ENCODE results near the gene KCNAB1. TPM values are rescaled to one million over a fixed set of nuclear protein-coding genes. Genes with fewer than 3 reads are reported as not detected.
"Not testable (repeated sequence)": the region's sequence is repeated elsewhere in the genome, so short reads cannot be mapped to it uniquely, and the experiment has no call there.

The KCNAB1 gene
- total RNA-seq, 1 experiment from 2014 or later = not detected

DNA sequence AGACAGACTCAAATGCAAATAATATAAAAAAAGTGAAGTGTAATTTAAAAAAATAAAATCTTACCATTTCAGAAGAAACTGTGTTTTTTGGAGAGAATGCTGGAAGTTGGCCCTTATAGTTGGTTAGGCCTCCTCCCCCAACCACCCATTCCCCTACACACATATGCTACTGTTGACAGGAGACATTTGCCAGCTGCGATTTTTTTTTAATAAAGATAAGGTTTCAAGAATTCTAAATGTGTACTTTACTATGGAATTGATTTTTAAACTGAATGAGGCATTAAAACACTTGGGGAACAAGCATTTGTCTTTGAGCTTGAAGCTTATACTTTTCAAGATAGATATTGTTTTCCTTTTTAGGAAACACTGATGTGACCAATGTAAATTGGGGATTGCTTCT, 438.9 kb downstream of the KCNAB1 start:
- no peaks in the 10 kb centered on the region for H3K36me3 ChIP-seq (ENCODE audit: low read depth, low read length)
- no peak overlapping the region for H3K4me2 ChIP-seq (ENCODE audit: low read length)
- DNase-seq (no peak), ATAC-seq (no peak)
- no peak overlapping the region for H3K27ac ChIP-seq (ENCODE audit: low read length)
- H3K4me3 ChIP-seq (ENCODE audit: low read length) = no peak overlapping the region
- no peaks in the 10 kb centered on the region for H3K9me3 ChIP-seq (ENCODE audit: low read length)
- peaks cover 6% of the 10 kb centered on the region for H3K79me2 ChIP-seq (ENCODE audit: low read length)
- H3K4me1 ChIP-seq (ENCODE audit: insufficient read depth, low read length) = no peaks in the 10 kb centered on the region
- no peak overlapping the region for H2AFZ ChIP-seq (ENCODE audit: low read length)
- H3K9me2 ChIP-seq (replicated peaks; ENCODE audit: low read length) = no peaks in the 10 kb centered on the region
- H3K9ac ChIP-seq (ENCODE audit: low read length) = no peak overlapping the region
- H3F3A ChIP-seq (ENCODE audit: low read length, unreplicated experiment) = no peaks in the 10 kb centered on the region
- CTCF ChIA-PET = no interaction called here
- intact Hi-C loops (cut with micrococcal nuclease) = loop anchor here (10.0 kb wide), 1 partner anchor 225 kb away; no protein-coding TSS in a partner anchor
- H3K27me3 ChIP-seq (ENCODE audit: low read length) = no peaks in the 10 kb centered on the region
- H4K20me1 ChIP-seq (ENCODE audit: low read length) = no peaks in the 10 kb centered on the region
- no peak for TF ChIP-seq EZH2 (IDR thresholded peaks at IDR 0.05; ENCODE audit: low read length, unreplicated experiment)
- no peak for TF ChIP-seq EZH2phosphoT487 (IDR thresholded peaks at IDR 0.05; ENCODE audit: borderline replicate concordance, low read length)
- TF ChIP-seq, protein P1, sequence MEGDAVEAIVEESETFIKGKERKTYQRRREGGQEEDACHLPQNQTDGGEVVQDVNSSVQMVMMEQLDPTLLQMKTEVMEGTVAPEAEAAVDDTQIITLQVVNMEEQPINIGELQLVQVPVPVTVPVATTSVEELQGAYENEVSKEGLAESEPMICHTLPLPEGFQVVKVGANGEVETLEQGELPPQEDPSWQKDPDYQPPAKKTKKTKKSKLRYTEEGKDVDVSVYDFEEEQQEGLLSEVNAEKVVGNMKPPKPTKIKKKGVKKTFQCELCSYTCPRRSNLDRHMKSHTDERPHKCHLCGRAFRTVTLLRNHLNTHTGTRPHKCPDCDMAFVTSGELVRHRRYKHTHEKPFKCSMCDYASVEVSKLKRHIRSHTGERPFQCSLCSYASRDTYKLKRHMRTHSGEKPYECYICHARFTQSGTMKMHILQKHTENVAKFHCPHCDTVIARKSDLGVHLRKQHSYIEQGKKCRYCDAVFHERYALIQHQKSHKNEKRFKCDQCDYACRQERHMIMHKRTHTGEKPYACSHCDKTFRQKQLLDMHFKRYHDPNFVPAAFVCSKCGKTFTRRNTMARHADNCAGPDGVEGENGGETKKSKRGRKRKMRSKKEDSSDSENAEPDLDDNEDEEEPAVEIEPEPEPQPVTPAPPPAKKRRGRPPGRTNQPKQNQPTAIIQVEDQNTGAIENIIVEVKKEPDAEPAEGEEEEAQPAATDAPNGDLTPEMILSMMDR (conservative IDR thresholded peaks at IDR 0.05; ENCODE audit: low read depth, low read length) = no peak
- no TSS peak for BruUV-seq (replicated peaks)
- POLR2A ChIA-PET (ENCODE audit: unreplicated experiment) = no interaction called here

DNA sequence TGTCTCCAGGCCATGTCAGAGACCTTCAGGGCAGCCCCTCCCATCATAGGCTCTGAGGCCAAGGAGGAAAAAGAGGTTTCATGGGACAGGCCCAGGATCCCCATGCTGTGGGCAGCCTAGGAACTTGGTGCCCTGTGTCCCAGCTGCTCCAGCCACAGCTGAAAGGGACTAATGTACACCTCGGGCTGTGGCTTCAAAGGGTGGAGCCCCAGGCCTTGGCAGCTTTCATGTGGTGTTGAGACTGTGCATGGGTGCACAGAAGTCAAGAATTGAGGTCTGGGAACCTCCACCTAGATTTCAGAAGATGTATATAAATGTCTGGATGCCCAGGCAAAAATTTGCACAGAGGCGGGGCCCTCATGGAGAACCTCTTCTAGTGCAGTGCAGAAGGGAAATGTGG, 441.2 kb downstream of the KCNAB1 start:
- CTCF ChIA-PET = no interaction called here
- intact Hi-C loops (cut with micrococcal nuclease) = no loop called here
- Histone ChIP-seq H3K27ac (ENCODE audit: low read length) (no peak overlapping the region), H2AFZ (ENCODE audit: low read length) (no peak overlapping the region), H3K79me2 (ENCODE audit: low read length) (no peaks in the 10 kb centered on the region), H3K9me3 (ENCODE audit: low read length) (no peaks in the 10 kb centered on the region), H3F3A (ENCODE audit: low read length, unreplicated experiment) (no peaks in the 10 kb centered on the region), H3K4me1 (ENCODE audit: insufficient read depth, low read length) (no peaks in the 10 kb centered on the region), H3K9ac (ENCODE audit: low read length) (no peak overlapping the region), H3K4me2 (ENCODE audit: low read length) (no peak overlapping the region), H4K20me1 (ENCODE audit: low read length) (no peaks in the 10 kb centered on the region), H3K36me3 (ENCODE audit: low read depth, low read length) (no peaks in the 10 kb centered on the region), H3K27me3 (ENCODE audit: low read length) (no peaks in the 10 kb centered on the region), H3K9me2 (replicated peaks; ENCODE audit: low read length) (no peaks in the 10 kb centered on the region), H3K4me3 (ENCODE audit: low read length) (no peak overlapping the region)
- TF ChIP-seq, protein P1 (conservative IDR thresholded peaks at IDR 0.05; ENCODE audit: low read depth, low read length) = no peak
- no peak for TF ChIP-seq EZH2 (IDR thresholded peaks at IDR 0.05; ENCODE audit: low read length, unreplicated experiment)
- TF ChIP-seq EZH2phosphoT487 (IDR thresholded peaks at IDR 0.05; ENCODE audit: borderline replicate concordance, low read length) = no peak
- ATAC-seq = no peak
- POLR2A ChIA-PET (ENCODE audit: unreplicated experiment) = no interaction called here
- BruUV-seq (replicated peaks) = no TSS peak
- DNase-seq = no peak

DNA sequence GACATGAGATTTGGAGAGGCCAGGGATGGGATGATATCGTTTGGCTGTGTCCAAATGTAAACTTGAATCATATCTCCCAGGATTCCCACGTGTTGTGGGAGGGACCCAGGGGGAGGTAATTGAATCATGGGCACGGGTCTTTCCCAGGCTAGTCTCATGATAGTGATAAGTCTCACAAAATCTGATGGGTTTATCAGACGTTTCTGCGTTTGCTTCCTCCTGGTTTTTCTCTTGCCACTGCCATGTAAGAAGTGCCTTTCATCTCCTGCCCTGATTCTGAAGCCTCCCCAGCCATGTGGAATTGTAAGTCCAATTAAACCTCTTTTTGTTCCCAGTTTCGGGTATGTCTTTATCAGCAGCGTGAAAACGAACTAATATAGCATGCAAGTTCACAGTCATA, 442.1 kb downstream of the KCNAB1 start:
- H3K27ac ChIP-seq (ENCODE audit: low read length); H3K9ac ChIP-seq (ENCODE audit: low read length); H3K4me1 ChIP-seq (ENCODE audit: insufficient read depth, low read length); CTCF ChIA-PET; H3K9me3 ChIP-seq (ENCODE audit: low read length); H3K9me2 ChIP-seq (replicated peaks; ENCODE audit: low read length); H3K79me2 ChIP-seq (ENCODE audit: low read length); H3K4me3 ChIP-seq (ENCODE audit: low read length); H4K20me1 ChIP-seq (ENCODE audit: low read length); H3K27me3 ChIP-seq (ENCODE audit: low read length); H3K36me3 ChIP-seq (ENCODE audit: low read depth, low read length); H2AFZ ChIP-seq (ENCODE audit: low read length); intact Hi-C loops (cut with micrococcal nuclease); DNase-seq; H3K4me2 ChIP-seq (ENCODE audit: low read length); POLR2A ChIA-PET (ENCODE audit: unreplicated experiment); H3F3A ChIP-seq (ENCODE audit: low read length, unreplicated experiment); ATAC-seq; BruUV-seq (replicated peaks): not testable (repeated sequence)

Measured in PC-3 (cell line).